ENCODE results near the gene TMEM9. TPM values are rescaled to one million over a fixed set of nuclear protein-coding genes. Genes with fewer than 3 reads are reported as not detected.

Gene TMEM9
- total RNA-seq, 1 experiment from 2014 or later, result 50.2 TPM

DNA sequence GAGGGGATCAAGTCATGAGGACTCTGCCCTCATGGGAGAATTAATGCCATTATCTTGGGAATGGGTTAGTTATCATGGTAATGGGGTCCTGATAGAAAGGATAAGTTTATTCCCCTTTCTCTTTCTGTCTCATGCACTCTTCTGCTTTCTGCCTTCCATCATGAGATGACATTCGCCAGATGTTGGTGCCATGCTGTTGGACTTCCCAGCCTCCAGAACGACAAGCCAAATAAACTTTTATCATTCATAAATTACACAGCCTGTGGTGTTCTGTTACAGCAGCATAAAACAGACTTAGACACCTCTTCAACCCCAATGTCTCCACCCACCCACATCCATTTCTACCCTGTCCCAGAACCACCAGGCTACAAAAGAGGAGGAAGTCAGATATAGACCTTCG lies 24.4 kb upstream of the TMEM9 start:
- H3K4me1 ChIP-seq (ENCODE audit: control insufficient read depth, insufficient read depth, low read length), result no peaks in the 10 kb centered on the region
- H3K36me3 ChIP-seq (ENCODE audit: control insufficient read depth, insufficient read depth, low read length), result no peaks in the 10 kb centered on the region
- TF ChIP-seq SIN3A (IDR thresholded peaks at IDR 0.05; ENCODE audit: borderline replicate concordance, insufficient read depth, low read depth, low read length) (no peak), POLR2AphosphoS5 (IDR thresholded peaks at IDR 0.05; ENCODE audit: low read depth, low read length) (no peak), TCF7L2 (IDR thresholded peaks at IDR 0.05; ENCODE audit: low read depth, low read length) (no peak)
- TF ChIP-seq, protein P1, sequence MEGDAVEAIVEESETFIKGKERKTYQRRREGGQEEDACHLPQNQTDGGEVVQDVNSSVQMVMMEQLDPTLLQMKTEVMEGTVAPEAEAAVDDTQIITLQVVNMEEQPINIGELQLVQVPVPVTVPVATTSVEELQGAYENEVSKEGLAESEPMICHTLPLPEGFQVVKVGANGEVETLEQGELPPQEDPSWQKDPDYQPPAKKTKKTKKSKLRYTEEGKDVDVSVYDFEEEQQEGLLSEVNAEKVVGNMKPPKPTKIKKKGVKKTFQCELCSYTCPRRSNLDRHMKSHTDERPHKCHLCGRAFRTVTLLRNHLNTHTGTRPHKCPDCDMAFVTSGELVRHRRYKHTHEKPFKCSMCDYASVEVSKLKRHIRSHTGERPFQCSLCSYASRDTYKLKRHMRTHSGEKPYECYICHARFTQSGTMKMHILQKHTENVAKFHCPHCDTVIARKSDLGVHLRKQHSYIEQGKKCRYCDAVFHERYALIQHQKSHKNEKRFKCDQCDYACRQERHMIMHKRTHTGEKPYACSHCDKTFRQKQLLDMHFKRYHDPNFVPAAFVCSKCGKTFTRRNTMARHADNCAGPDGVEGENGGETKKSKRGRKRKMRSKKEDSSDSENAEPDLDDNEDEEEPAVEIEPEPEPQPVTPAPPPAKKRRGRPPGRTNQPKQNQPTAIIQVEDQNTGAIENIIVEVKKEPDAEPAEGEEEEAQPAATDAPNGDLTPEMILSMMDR (IDR thresholded peaks at IDR 0.05), result no peak
- TF ChIP-seq, protein P2, sequence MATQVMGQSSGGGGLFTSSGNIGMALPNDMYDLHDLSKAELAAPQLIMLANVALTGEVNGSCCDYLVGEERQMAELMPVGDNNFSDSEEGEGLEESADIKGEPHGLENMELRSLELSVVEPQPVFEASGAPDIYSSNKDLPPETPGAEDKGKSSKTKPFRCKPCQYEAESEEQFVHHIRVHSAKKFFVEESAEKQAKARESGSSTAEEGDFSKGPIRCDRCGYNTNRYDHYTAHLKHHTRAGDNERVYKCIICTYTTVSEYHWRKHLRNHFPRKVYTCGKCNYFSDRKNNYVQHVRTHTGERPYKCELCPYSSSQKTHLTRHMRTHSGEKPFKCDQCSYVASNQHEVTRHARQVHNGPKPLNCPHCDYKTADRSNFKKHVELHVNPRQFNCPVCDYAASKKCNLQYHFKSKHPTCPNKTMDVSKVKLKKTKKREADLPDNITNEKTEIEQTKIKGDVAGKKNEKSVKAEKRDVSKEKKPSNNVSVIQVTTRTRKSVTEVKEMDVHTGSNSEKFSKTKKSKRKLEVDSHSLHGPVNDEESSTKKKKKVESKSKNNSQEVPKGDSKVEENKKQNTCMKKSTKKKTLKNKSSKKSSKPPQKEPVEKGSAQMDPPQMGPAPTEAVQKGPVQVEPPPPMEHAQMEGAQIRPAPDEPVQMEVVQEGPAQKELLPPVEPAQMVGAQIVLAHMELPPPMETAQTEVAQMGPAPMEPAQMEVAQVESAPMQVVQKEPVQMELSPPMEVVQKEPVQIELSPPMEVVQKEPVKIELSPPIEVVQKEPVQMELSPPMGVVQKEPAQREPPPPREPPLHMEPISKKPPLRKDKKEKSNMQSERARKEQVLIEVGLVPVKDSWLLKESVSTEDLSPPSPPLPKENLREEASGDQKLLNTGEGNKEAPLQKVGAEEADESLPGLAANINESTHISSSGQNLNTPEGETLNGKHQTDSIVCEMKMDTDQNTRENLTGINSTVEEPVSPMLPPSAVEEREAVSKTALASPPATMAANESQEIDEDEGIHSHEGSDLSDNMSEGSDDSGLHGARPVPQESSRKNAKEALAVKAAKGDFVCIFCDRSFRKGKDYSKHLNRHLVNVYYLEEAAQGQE (IDR thresholded peaks at IDR 0.05; ENCODE audit: insufficient read depth in 1 of 2, low read depth in 2 of 2, low read length in 1 of 2), result no peak
- ATAC-seq (no peak), DNase-seq (ENCODE audit: low read depth, low spot score) (no peak)
- H3K4me3 ChIP-seq (ENCODE audit: low read depth in 2 of 2, low read length in 2 of 2), result no peak overlapping the region
- CTCF ChIA-PET, result interaction anchor here (0.5 kb wide), 1 partner anchor 158 kb away, joined by 6 read pairs; no protein-coding TSS in a partner anchor
- no peak overlapping the region for H3K27ac ChIP-seq (ENCODE audit: low read length)
- no TSS peak for BruUV-seq (replicated peaks)
- POLR2A ChIA-PET, result no interaction called here
- in situ Hi-C loops (cut with HindIII; ENCODE audit: low pct_unique_long_range_greater_than_20kb, low sequenced_read_pairs) (no loop called here), intact Hi-C loops (cut with micrococcal nuclease; ENCODE audit: unreplicated experiment) (no loop called here)
- no peaks in the 10 kb centered on the region for H3K9me3 ChIP-seq (ENCODE audit: control insufficient read depth, insufficient read depth, low read depth, low read length)
- H3K27me3 ChIP-seq (ENCODE audit: control insufficient read depth, insufficient read depth, low read length), result peaks cover 14% of the 10 kb centered on the region

DNA sequence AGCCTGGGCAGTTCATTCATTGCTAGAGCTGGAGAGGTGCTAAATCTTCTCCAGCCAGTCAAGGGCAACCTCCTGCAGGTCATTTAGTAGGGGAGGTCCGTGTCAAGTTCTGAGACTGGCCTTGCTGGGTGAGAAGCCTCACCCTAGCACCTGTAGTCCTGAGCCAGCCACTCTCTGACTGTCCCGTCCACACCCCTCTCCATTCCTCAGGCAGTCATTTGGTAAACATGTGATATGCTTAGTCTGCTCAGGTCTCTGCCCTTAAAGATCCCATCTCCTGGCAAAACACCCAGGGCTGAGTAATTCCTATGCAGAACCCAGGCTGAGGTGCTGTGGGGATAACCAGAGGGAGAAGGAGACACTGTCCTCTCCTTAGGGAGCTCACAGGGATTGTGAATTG lies 22.7 kb upstream of the TMEM9 start:
- in situ Hi-C loops (cut with HindIII; ENCODE audit: low pct_unique_long_range_greater_than_20kb, low sequenced_read_pairs), result no loop called here
- CTCF ChIA-PET, result no interaction called here

More for the DNA sequence above, 22.7 kb upstream of the TMEM9 start:
- H3K4me3 ChIP-seq (ENCODE audit: low read depth in 2 of 2, low read length in 2 of 2), result no peak overlapping the region
- no peaks in the 10 kb centered on the region for H3K36me3 ChIP-seq (ENCODE audit: control insufficient read depth, insufficient read depth, low read length)
- no TSS peak for BruUV-seq (replicated peaks)
- TF ChIP-seq POLR2AphosphoS5 (IDR thresholded peaks at IDR 0.05; ENCODE audit: low read depth, low read length) (no peak), SIN3A (IDR thresholded peaks at IDR 0.05; ENCODE audit: borderline replicate concordance, insufficient read depth, low read depth, low read length) (no peak), TCF7L2 (IDR thresholded peaks at IDR 0.05; ENCODE audit: low read depth, low read length) (no peak)
- TF ChIP-seq, protein P2 (IDR thresholded peaks at IDR 0.05; ENCODE audit: insufficient read depth in 1 of 2, low read depth in 2 of 2, low read length in 1 of 2), result no peak
- TF ChIP-seq, protein P1 (IDR thresholded peaks at IDR 0.05), result no peak
- POLR2A ChIA-PET, result no interaction called here
- H3K27ac ChIP-seq (ENCODE audit: low read length), result no peak overlapping the region
- no peaks in the 10 kb centered on the region for H3K9me3 ChIP-seq (ENCODE audit: control insufficient read depth, insufficient read depth, low read depth, low read length)
- DNase-seq (ENCODE audit: low read depth, low spot score) (no peak), ATAC-seq (0 out of 2 replicates have a peak, but pooled peaks have one; percentile 17)
- intact Hi-C loops (cut with micrococcal nuclease; ENCODE audit: unreplicated experiment), result no loop called here
- H3K4me1 ChIP-seq (ENCODE audit: control insufficient read depth, insufficient read depth, low read length), result no peaks in the 10 kb centered on the region
- peaks cover 10% of the 10 kb centered on the region for H3K27me3 ChIP-seq (ENCODE audit: control insufficient read depth, insufficient read depth, low read length)
